ENCODE data around the gene IPO5. TPM values are rescaled to one million over a fixed set of nuclear protein-coding genes. Genes with fewer than 3 reads are reported as not detected.

The IPO5 gene
- total RNA-seq, 1 experiment from 2014 or later: 342 TPM

DNA sequence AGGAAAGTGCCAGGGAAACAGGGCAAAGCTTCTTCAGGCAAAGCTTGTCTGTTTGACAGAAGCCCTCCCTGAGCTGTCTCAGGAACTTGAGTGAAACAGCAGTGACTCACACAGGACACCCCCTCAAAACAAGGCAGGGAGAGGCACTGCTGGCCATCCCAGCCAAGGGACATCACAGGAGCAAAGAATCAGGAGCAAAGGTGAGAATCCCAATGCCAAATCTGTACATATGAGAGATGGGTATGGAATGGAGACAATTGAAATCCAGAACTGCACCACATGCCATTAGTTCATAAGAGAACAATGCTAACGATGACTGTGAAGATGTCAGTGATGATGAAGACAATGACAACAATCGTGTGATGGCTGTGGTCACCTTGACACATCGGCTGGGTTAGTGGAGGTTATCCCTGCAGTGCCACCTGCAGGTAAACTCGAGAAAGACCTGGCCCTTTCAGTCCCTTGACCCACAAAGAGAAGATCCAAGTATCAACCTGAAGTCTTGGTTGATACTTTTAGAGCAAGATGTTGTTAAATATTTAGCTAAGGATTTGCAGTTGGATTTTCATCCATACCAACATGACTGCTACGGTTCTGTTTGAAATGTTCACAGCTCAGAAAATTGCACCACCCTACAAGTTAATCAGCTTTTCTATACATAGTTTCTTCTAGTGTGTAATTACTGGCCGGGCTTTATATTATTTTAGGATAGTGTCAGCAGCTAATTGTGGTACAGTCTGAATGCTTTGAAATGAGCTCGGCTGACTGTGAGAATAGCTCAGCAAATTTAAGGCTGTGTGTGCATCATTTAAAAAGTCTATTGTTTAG lies 42.0 kb upstream of the IPO5 start:
- no peaks in the 10 kb centered on the region for H3K4me1 ChIP-seq (ENCODE audit: insufficient read depth, low read length)
- no peaks in the 10 kb centered on the region for H3K23me2 ChIP-seq (ENCODE audit: insufficient read length, low read depth, low read length, poor library complexity, severe bottlenecking)
- H2BK5ac ChIP-seq (ENCODE audit: insufficient read length, low read length): no peak overlapping the region
- no peak overlapping the region for H3K18ac ChIP-seq (ENCODE audit: insufficient read length, low read depth, low read length)
- H4K5ac ChIP-seq (ENCODE audit: insufficient read length, low read depth, low read length): no peak overlapping the region
- no peaks in the 10 kb centered on the region for H4K20me1 ChIP-seq (ENCODE audit: control insufficient read depth, insufficient read depth, insufficient read length)
- H3K27ac ChIP-seq (ENCODE audit: insufficient read length, low read depth, low read length): no peak overlapping the region
- no peak overlapping the region for H2AK5ac ChIP-seq (ENCODE audit: insufficient read length, low read length)
- no peak overlapping the region for H2AFZ ChIP-seq (ENCODE audit: low read length)
- TF ChIP-seq CTCF (conservative IDR thresholded peaks at IDR 0.05): peak; percentile 79
- Mint-ChIP-seq H3K36me3 (ENCODE audit: insufficient read depth in 1 of 3, low read depth in 3 of 3) (no peaks in the 10 kb centered on the region), H3K4me3 (no peak overlapping the region), H3K27me3 (ENCODE audit: low read depth) (peaks cover 4% of the 10 kb centered on the region), H3K27ac (no peak overlapping the region), H3K4me1 (no peaks in the 10 kb centered on the region), H3K9me3 (peaks cover 0 to 12% of the 10 kb centered on the region in 2 experiments; a peak in 3 of 5 replicates)
- no peak overlapping the region for H3K4me2 ChIP-seq (ENCODE audit: insufficient read depth, insufficient read length, low read length)
- no peaks in the 10 kb centered on the region for H3K9me3 ChIP-seq (ENCODE audit: control insufficient read depth, low read depth, low read length)
- no peak overlapping the region for H2BK15ac ChIP-seq (ENCODE audit: low read depth, low read length)
- DNase-seq: peak; percentile 64
- H3K23ac ChIP-seq (ENCODE audit: insufficient read length, low read depth, low read length): no peak overlapping the region
- H3K79me1 ChIP-seq (ENCODE audit: insufficient read depth, low read depth, low read length, poor library complexity, severe bottlenecking): no peaks in the 10 kb centered on the region
- H3K56ac ChIP-seq (ENCODE audit: insufficient read length, low read depth, low read length): no peak overlapping the region
- no peaks in the 10 kb centered on the region for H3K79me2 ChIP-seq (ENCODE audit: insufficient read depth, low read length)
- no peak overlapping the region for H3T11ph ChIP-seq (ENCODE audit: low read length)
- H2BK12ac ChIP-seq (ENCODE audit: insufficient read length, low read depth, low read length): no peak overlapping the region
- no CpG with 5 or more reads among the region's 7 CpGs for WGBS (ENCODE audit: extremely low coverage, insufficient read length, low lambda C conversion rate)
- no peak overlapping the region for H3K14ac ChIP-seq (ENCODE audit: insufficient read depth, low read length)
- no peak overlapping the region for H4K91ac ChIP-seq (ENCODE audit: insufficient read length, low read depth, low read length)
- H3K27me3 ChIP-seq (ENCODE audit: insufficient read depth, low read length): no peaks in the 10 kb centered on the region
- no peak overlapping the region for H3K9ac ChIP-seq (ENCODE audit: extremely low read depth, insufficient read length, low read length)
- H2BK20ac ChIP-seq (ENCODE audit: low read depth, low read length, poor library complexity, severe bottlenecking): no peak overlapping the region
- no peak overlapping the region for H2BK120ac ChIP-seq (ENCODE audit: low read depth, low read length, poor library complexity, severe bottlenecking)
- no peak overlapping the region for H4K8ac ChIP-seq (replicated peaks; ENCODE audit: insufficient read length, low read depth, low read length)
- H3K4ac ChIP-seq (ENCODE audit: low read depth, low read length): no peak overlapping the region

All from H9 (cell line).